OCI-LY7 (cell line): ENCODE data around the gene GNAT3.

Source experiments
- EZH2phosphoT487 ChIP-seq: fragments of 200-600 bp; sonication (generic); IDR thresholded peaks from 2 replicates; pipeline ENCODE4 v1.6.1; 2018; ENCODE audit warnings: low read depth, borderline replicate concordance, mild to moderate bottlenecking, mixed run types, antibody characterized with exemption, low read length, moderate library complexity, mixed read lengths
- TF ChIP-seq, protein P1 (sequence below): fragments of 200-600 bp; sonication (generic); conservative IDR thresholded peaks from 2 replicates; pipeline ENCODE4 v1.5.1; 2014; ENCODE audit warnings: mild to moderate bottlenecking, antibody characterized with exemption, low read length, moderate library complexity, mixed read lengths

DNA sequence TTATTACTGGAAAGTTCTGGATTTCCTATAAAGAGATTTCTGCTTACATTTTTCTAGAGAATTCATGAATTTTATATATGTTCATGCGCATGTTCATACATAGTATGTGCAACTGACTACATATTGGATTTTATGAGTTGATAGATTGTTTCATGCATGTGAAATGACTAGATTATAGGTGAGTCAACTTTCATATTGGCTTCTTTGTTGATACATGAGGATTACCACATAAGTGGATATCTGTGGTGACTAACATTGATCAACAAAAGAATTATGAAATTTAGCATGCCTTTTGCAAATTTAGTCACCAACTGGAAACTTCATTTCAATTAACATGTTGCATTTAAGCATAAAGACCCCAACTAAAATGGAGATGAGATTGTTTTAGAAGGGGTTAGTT, 99.0 kb downstream of the GNAT3 start:
- TF ChIP-seq, protein P1, sequence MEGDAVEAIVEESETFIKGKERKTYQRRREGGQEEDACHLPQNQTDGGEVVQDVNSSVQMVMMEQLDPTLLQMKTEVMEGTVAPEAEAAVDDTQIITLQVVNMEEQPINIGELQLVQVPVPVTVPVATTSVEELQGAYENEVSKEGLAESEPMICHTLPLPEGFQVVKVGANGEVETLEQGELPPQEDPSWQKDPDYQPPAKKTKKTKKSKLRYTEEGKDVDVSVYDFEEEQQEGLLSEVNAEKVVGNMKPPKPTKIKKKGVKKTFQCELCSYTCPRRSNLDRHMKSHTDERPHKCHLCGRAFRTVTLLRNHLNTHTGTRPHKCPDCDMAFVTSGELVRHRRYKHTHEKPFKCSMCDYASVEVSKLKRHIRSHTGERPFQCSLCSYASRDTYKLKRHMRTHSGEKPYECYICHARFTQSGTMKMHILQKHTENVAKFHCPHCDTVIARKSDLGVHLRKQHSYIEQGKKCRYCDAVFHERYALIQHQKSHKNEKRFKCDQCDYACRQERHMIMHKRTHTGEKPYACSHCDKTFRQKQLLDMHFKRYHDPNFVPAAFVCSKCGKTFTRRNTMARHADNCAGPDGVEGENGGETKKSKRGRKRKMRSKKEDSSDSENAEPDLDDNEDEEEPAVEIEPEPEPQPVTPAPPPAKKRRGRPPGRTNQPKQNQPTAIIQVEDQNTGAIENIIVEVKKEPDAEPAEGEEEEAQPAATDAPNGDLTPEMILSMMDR: no peak
- no peak for TF ChIP-seq EZH2phosphoT487
